Fibroblast of skin of left quadriceps (primary cell): ENCODE measurements around the gene APLNR.
"Not testable (repeated sequence)": the region's sequence is repeated elsewhere in the genome, so short reads cannot be mapped to it uniquely, and the experiment has no call there.

ENCODE experiments used
- DNase-seq, 2 experiments: peaks; one replicate each; pipeline ENCODE4 v3.0.0-alpha.2; 2013; ENCODE audit warnings: low read depth in 2 of 2

APLNR gene

GRCh38 chr11:57237204-57237681 lies at the start of gene APLNR:
Gene APLNR, minus strand, starts transcription at chr11:57237250. Its CDS starts 246 bp downstream, at chr11:57237004.
- DNase-seq, result no peak

- DNase-seq, result no peak
Observed at GRCh38 chr11:57283231-57283990, 46.4 kb upstream of the APLNR start.

- not testable (repeated sequence) for DNase-seq
Observed at GRCh38 chr11:57281546-57281945, 44.5 kb upstream of the APLNR start.

- peak; percentile 48 to 57 for DNase-seq
Observed at GRCh38 chr11:57279116-57279515, 42.1 kb upstream of the APLNR start.

- no peak for DNase-seq
Observed at GRCh38 chr11:57278721-57279095, 41.7 kb upstream of the APLNR start.

GRCh38 chr11:57277845-57278720 lies 41.0 kb upstream of the APLNR start:
- peak; percentile 72 to 74 for DNase-seq

- no peak for DNase-seq
Observed at GRCh38 chr11:57276971-57277675, 40.1 kb upstream of the APLNR start.

- DNase-seq, result no peak
Observed at GRCh38 chr11:57276169-57276970, 39.3 kb upstream of the APLNR start.

- no peak for DNase-seq
Observed at GRCh38 chr11:57275582-57275981, 38.5 kb upstream of the APLNR start.

- no peak for DNase-seq
Observed at GRCh38 chr11:57274904-57275498, 38.0 kb upstream of the APLNR start.

- no peak for DNase-seq
Observed at GRCh38 chr11:57273448-57274058, 36.5 kb upstream of the APLNR start.

GRCh38 chr11:57269571-57270021 lies 32.5 kb upstream of the APLNR start:
- no peak for DNase-seq

GRCh38 chr11:57266157-57266556 lies 29.1 kb upstream of the APLNR start:
- no peak for DNase-seq

- no peak for DNase-seq
Observed at GRCh38 chr11:57263351-57263750, 26.3 kb upstream of the APLNR start.

GRCh38 chr11:57262157-57262556 lies 25.1 kb upstream of the APLNR start:
- no peak for DNase-seq

GRCh38 chr11:57260937-57261783 lies 24.1 kb upstream of the APLNR start:
- no peak for DNase-seq

- DNase-seq, result no peak
Observed at GRCh38 chr11:57256119-57256518, 19.1 kb upstream of the APLNR start.

GRCh38 chr11:57255618-57256017 lies 18.6 kb upstream of the APLNR start:
- no peak for DNase-seq

GRCh38 chr11:57254631-57255030 lies 17.6 kb upstream of the APLNR start:
- no peak for DNase-seq
